ENCODE data around the gene PTGER3.

PTGER3 gene

DNA sequence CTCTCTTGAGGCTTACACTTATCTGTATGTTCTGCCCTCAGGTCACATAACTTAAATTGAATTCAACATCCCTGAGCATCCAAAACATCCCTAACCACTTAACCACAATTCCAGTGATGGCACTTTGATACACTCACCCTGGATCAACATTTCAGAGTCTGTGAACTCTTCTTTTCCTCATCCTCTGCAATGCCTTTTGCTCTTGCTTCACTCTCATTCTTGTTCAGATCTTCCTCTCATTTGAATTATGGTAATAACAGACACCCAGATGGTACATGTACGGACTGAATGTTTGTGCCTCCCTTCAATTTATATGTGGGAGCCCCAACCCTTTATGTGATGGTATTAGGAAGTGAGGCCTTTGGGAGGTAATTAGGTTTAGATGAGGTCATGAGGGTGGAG, 33.4 kb downstream of the PTGER3 start:
- TF ChIP-seq, protein P1, sequence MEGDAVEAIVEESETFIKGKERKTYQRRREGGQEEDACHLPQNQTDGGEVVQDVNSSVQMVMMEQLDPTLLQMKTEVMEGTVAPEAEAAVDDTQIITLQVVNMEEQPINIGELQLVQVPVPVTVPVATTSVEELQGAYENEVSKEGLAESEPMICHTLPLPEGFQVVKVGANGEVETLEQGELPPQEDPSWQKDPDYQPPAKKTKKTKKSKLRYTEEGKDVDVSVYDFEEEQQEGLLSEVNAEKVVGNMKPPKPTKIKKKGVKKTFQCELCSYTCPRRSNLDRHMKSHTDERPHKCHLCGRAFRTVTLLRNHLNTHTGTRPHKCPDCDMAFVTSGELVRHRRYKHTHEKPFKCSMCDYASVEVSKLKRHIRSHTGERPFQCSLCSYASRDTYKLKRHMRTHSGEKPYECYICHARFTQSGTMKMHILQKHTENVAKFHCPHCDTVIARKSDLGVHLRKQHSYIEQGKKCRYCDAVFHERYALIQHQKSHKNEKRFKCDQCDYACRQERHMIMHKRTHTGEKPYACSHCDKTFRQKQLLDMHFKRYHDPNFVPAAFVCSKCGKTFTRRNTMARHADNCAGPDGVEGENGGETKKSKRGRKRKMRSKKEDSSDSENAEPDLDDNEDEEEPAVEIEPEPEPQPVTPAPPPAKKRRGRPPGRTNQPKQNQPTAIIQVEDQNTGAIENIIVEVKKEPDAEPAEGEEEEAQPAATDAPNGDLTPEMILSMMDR (IDR thresholded peaks at IDR 0.05): no peak
- no peak for TF ChIP-seq ZFX (IDR thresholded peaks at IDR 0.05; ENCODE audit: borderline replicate concordance)

GRCh38 chr1:71002709-71003475, 44.7 kb downstream of the PTGER3 start:
- TF ChIP-seq, protein P1 (IDR thresholded peaks at IDR 0.05): no peak
- no peak for TF ChIP-seq ZFX (IDR thresholded peaks at IDR 0.05; ENCODE audit: borderline replicate concordance)
- no peak overlapping the region for H3K27ac ChIP-seq

More for the DNA sequence above, 33.4 kb downstream of the PTGER3 start:
- H3K27ac ChIP-seq: no peak overlapping the region

- no peak overlapping the region for H3K27ac ChIP-seq
- TF ChIP-seq, protein P1 (IDR thresholded peaks at IDR 0.05): no peak
- TF ChIP-seq ZFX (IDR thresholded peaks at IDR 0.05; ENCODE audit: borderline replicate concordance): no peak
Measured at GRCh38 chr1:71001624-71002023, 46.0 kb downstream of the PTGER3 start.

DNA sequence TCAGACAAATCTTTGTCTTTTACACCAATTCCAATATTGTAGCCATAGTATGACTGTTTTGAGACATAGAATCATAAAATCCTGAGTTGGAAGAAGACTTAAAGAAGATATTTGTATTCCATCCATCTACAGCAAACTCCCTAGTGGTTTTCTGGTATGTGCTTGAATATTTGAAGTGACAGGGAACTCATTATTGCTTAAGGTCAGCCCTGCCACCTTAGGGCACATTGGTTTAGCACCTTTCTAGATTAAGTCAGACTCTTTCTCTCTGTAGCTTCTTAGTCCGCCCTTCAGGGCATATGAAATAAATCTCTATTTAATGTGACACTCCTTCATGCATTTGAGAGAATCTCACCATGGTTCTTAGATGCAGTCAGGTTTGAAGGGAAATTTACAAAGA, 49.8 kb downstream of the PTGER3 start:
- no peak overlapping the region for H3K27ac ChIP-seq
- no peak for TF ChIP-seq ZFX (IDR thresholded peaks at IDR 0.05; ENCODE audit: borderline replicate concordance)
- TF ChIP-seq, protein P1 (IDR thresholded peaks at IDR 0.05): no peak

DNA sequence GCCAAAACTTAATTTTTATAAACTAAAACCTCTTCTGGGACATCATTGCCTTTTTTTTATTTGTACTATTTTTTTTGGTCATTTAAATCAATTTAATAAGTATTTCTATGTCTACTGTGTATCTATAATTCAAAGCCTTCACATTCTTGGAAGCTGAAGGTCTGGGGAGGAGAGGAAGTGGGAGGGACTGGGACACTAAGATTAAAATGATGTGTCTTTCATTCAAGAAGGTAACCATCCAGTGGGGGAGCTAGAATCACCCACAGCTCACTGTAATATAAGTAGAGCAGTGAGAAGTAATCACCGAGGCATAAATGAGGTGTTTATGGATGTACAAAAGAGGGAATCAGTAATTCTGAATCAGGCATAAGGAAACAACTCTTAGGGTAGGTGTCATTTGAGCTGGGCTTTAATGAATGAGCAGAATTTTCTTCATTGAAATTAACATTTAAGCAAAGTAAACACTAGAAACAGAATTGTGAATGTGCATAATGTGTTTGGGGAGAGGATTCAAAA, 52.8 kb downstream of the PTGER3 start:
- H3K27ac ChIP-seq: no peak overlapping the region
- TF ChIP-seq, protein P1 (IDR thresholded peaks at IDR 0.05): no peak
- no peak for TF ChIP-seq ZFX (IDR thresholded peaks at IDR 0.05; ENCODE audit: borderline replicate concordance)

- TF ChIP-seq, protein P1 (IDR thresholded peaks at IDR 0.05): no peak
- TF ChIP-seq ZFX (IDR thresholded peaks at IDR 0.05; ENCODE audit: borderline replicate concordance): no peak
- H3K27ac ChIP-seq: no peak overlapping the region
Measured at GRCh38 chr1:70993798-70994197, 53.8 kb downstream of the PTGER3 start.

- H3K27ac ChIP-seq: no peak overlapping the region
- no peak for TF ChIP-seq ZFX (IDR thresholded peaks at IDR 0.05; ENCODE audit: borderline replicate concordance)
- TF ChIP-seq, protein P1 (IDR thresholded peaks at IDR 0.05): no peak
Measured at GRCh38 chr1:70992521-70992920, 55.1 kb downstream of the PTGER3 start.
